MCF 10A (cell line): ENCODE data around the gene GPR18. TPM values are rescaled to one million over a fixed set of nuclear protein-coding genes. Genes with fewer than 3 reads are reported as not detected.

ENCODE experiments used
- BruUV-seq: library from RNA; stranded (reverse); fragments of 400-500 nt; replicated peaks from 2 replicates; lab custom pipeline; 2021; lab: Mats Ljungman, UMichigan
- CTCF ChIA-PET: fragments of 300-600 bp; sonication (Branson Sonifier 250); formaldehyde crosslinking; extraction: SDS; loops from one replicate; lab custom pipeline; 2021; ENCODE audit warnings: antibody characterized with exemption, inconsistent platforms; lab: Yijun Ruan, JAX
- POLR2A ChIA-PET: fragments of 300-600, 350-650 bp; sonication (Branson Sonifier 250); formaldehyde crosslinking; extraction: SDS; loops from one replicate; lab custom pipeline; 2020; ENCODE audit warnings: antibody characterized with exemption, inconsistent platforms; lab: Yijun Ruan, JAX
- DNase-seq: peaks from one replicate; pipeline ENCODE4 v3.0.0-alpha.2; 2018; ENCODE audit not compliant: unreplicated experiment
- H3K27ac Mint-ChIP-seq: one replicate; pipeline ENCODE4 v1.8.0; 2022; ENCODE audit warnings: mild to moderate bottlenecking, low read depth, mixed read lengths; ENCODE audit not compliant: unreplicated experiment
- H3K27me3 Mint-ChIP-seq: one replicate; pipeline ENCODE4 v1.8.0; 2022; ENCODE audit warnings: mixed read lengths; ENCODE audit not compliant: insufficient read depth, unreplicated experiment
- H3K36me3 Mint-ChIP-seq: one replicate; pipeline ENCODE4 v1.8.0; 2022; ENCODE audit warnings: mild to moderate bottlenecking, moderate library complexity, mixed read lengths; ENCODE audit not compliant: insufficient read depth, unreplicated experiment
- H3K4me1 Mint-ChIP-seq: one replicate; pipeline ENCODE4 v1.8.0; 2022; ENCODE audit warnings: mixed read lengths; ENCODE audit not compliant: insufficient read depth, unreplicated experiment
- H3K4me3 Mint-ChIP-seq: one replicate; pipeline ENCODE4 v1.8.0; 2022; ENCODE audit warnings: mild to moderate bottlenecking, moderate library complexity, mixed read lengths; ENCODE audit not compliant: unreplicated experiment
- H3K9me3 Mint-ChIP-seq: one replicate; pipeline ENCODE4 v1.8.0; 2022; ENCODE audit warnings: mixed read lengths; ENCODE audit not compliant: unreplicated experiment
- CTCF ChIP-seq: fragments of 200-600 bp; IDR thresholded peaks from one replicate; pipeline ENCODE4 v1.8.0; 2022; ENCODE audit warnings: antibody characterized with exemption, mild to moderate bottlenecking; ENCODE audit not compliant: unreplicated experiment
- intact Hi-C: fragments of 100-400 bp; cut with micrococcal nuclease; formaldehyde crosslinking; loops from 2 replicates; pipeline ENCODE4 v1.14.1; 2022
- total RNA-seq: library from RNA; stranded (reverse); gene quantifications from 2 replicates; pipeline ENCODE4 v1.2.3, GENCODE V29; 2022

The GPR18 gene
- total RNA-seq, 1 experiment from 2014 or later: not detected

- no peak for DNase-seq
- H3K27ac Mint-ChIP-seq: no peak overlapping the region
- intact Hi-C loops: no loop called here
- peaks cover 12% of the 10 kb centered on the region for H3K36me3 Mint-ChIP-seq
- no peaks in the 10 kb centered on the region for H3K27me3 Mint-ChIP-seq
- ChIA-PET CTCF (interaction anchor here (0.6 to 1.4 kb wide), 5 partner anchors 34 to 383 kb away, joined by 3 to 8 read pairs (median 3); no protein-coding TSS in a partner anchor), POLR2A (interaction anchor here (0.5 kb wide), 1 partner anchor 121 kb away, joined by 5 read pairs; no protein-coding TSS in a partner anchor)
- H3K4me3 Mint-ChIP-seq: no peak overlapping the region
- TF ChIP-seq CTCF: no peak
- no peaks in the 10 kb centered on the region for H3K9me3 Mint-ChIP-seq
- BruUV-seq: no TSS peak
- H3K4me1 Mint-ChIP-seq: peaks cover 6% of the 10 kb centered on the region
These were observed 44.7 kb upstream of the GPR18 start for GRCh38 chr13:99302637-99303505.

- Mint-ChIP-seq H3K27ac (no peak overlapping the region), H3K27me3 (no peaks in the 10 kb centered on the region), H3K9me3 (no peaks in the 10 kb centered on the region), H3K36me3 (peaks cover 12% of the 10 kb centered on the region), H3K4me1 (peaks cover 2% of the 10 kb centered on the region), H3K4me3 (no peak overlapping the region)
- no peak for DNase-seq
- BruUV-seq: no TSS peak
- POLR2A ChIA-PET: no interaction called here
- CTCF ChIA-PET: interaction anchor here (1.2 to 1.4 kb wide), 3 partner anchors 33 to 135 kb away, joined by 3 to 8 read pairs (median 4); no protein-coding TSS in a partner anchor
- intact Hi-C loops: no loop called here
- no peak for TF ChIP-seq CTCF
These were observed 43.9 kb upstream of the GPR18 start for GRCh38 chr13:99301913-99302636.

- intact Hi-C loops: no loop called here
- BruUV-seq: no TSS peak
- Mint-ChIP-seq H3K36me3 (peaks cover 12% of the 10 kb centered on the region), H3K9me3 (no peaks in the 10 kb centered on the region), H3K27me3 (no peaks in the 10 kb centered on the region), H3K4me1 (no peaks in the 10 kb centered on the region), H3K4me3 (no peak overlapping the region), H3K27ac (no peak overlapping the region)
- CTCF ChIA-PET: interaction anchor here (1.2 to 1.6 kb wide), 3 partner anchors 32 to 135 kb away, joined by 3 to 7 read pairs (median 4); no protein-coding TSS in a partner anchor
- no peak for DNase-seq
- POLR2A ChIA-PET: no interaction called here
- no peak for TF ChIP-seq CTCF
These were observed 43.1 kb upstream of the GPR18 start for GRCh38 chr13:99301056-99301838.
